Neuron (in vitro differentiated cells): ENCODE results near the gene CYP4F3.
"Not testable (repeated sequence)": the region's sequence is repeated elsewhere in the genome, so short reads cannot be mapped to it uniquely, and the experiment has no call there.

ENCODE experiments used
- H2AFZ ChIP-seq: one replicate; pipeline ENCODE4 v1.6.1; 2013; ENCODE audit warnings: low read depth, mild to moderate bottlenecking, inconsistent platforms, low read length, moderate library complexity
- H3K27me3 ChIP-seq: one replicate; pipeline ENCODE4 v1.6.1; 2013; ENCODE audit warnings: low read length; ENCODE audit not compliant: insufficient read depth
- H3K36me3 ChIP-seq: one replicate; pipeline ENCODE4 v1.6.1; 2013; ENCODE audit warnings: low read length; ENCODE audit not compliant: insufficient read depth
- H3K4me1 ChIP-seq: one replicate; pipeline ENCODE4 v1.6.1; 2013; ENCODE audit warnings: low read length; ENCODE audit not compliant: insufficient read depth
- H3K4me3 ChIP-seq: 2 replicates; pipeline ENCODE4 v1.5.1; 2013; ENCODE audit warnings: mild to moderate bottlenecking, low read length, moderate library complexity
- H3K9me3 ChIP-seq: one replicate; pipeline ENCODE4 v1.6.1; 2013; ENCODE audit warnings: low read length

Gene CYP4F3

DNA sequence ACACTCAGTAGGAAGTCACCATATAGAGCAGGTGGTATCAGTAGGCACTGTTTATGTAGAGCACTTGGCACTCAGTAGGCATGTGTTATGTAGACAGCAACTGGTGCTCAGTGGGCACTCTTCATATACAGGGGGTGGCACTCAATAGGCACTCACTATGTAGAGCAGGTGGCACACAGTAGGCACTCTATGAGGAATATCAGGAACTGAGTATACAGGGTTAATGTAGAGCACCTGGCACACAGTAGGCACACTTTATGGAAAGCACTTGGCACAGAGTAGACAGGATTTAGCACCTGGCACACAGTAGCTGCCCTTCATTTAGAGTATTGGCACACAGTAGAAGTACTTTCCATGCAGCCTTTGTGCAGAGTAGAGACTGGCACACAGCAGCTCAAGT is 1.1 kb upstream of the CYP4F3 start:
- no peaks in the 10 kb centered on the region for H3K27me3 ChIP-seq
- H3K4me3 ChIP-seq: no peak overlapping the region
- no peaks in the 10 kb centered on the region for H3K9me3 ChIP-seq
- no peaks in the 10 kb centered on the region for H3K36me3 ChIP-seq
- H3K4me1 ChIP-seq: no peaks in the 10 kb centered on the region
- H2AFZ ChIP-seq: no peak overlapping the region

DNA sequence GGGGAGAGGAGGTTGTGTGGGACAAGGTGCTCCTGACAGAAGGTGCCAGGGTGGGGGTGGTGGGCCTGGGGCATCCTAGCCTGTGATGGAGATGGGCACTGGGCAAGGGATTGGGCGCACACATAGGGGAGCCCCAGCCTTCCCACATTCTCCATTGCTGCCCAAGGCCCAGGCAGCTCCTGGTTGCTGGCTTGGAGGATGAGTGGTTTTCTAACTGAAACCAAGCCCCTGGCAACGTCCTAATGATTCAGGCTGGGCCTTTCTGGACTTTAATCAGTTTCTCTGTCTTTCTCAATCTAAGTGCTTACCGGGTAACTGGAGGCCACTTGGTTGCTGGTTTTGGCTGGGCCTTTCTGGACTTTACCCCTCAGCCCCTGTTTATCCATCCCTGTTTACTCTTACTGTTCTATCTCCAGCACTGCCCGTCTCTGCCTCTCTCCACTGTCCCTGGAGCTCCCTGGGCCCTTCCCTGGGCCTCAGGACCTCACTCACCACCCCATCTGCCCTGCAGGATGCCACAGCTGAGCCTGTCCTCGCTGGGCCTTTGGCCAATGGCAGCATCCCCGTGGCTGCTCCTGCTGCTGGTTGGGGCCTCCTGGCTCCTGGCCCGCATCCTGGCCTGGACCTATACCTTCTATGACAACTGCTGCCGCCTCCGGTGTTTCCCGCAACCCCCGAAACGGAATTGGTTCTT is 354 bp downstream of the CYP4F3 start:
- H3K4me3 ChIP-seq: no peak overlapping the region
- no peaks in the 10 kb centered on the region for H3K9me3 ChIP-seq
- no peaks in the 10 kb centered on the region for H3K27me3 ChIP-seq
- no peak overlapping the region for H2AFZ ChIP-seq
- no peaks in the 10 kb centered on the region for H3K4me1 ChIP-seq
- H3K36me3 ChIP-seq: no peaks in the 10 kb centered on the region

DNA sequence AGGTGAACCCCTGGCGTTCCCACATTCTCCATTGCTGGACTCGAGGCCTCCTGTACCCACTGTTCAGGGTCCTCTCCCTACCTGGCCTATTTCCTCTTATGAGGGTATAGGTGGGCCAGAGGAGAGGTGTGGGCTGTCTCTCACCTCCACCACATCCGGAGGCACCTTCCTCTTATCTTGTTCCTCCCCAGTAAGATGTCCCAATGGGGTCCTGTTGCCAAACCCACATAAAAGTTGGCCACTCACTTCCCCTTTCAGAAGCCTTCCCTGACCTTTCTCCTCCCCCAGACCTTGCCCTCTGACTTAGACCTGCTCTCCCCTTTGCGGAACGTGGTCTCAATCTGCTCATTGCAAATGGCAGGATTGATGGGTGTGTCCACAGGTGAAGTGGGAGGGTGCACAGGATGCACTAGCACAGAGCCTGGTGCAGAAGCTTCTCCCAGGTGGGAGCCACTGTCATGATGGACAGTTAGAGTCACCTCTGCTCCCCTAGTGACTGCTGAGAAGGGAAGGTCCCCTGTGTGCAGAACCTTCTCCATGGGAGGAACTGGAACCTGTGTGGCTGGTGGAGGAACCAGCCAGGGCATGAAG is 1.3 kb downstream of the CYP4F3 start:
- no peak overlapping the region for H3K4me3 ChIP-seq
- no peaks in the 10 kb centered on the region for H3K4me1 ChIP-seq
- H2AFZ ChIP-seq: no peak overlapping the region
- no peaks in the 10 kb centered on the region for H3K36me3 ChIP-seq
- no peaks in the 10 kb centered on the region for H3K9me3 ChIP-seq
- no peaks in the 10 kb centered on the region for H3K27me3 ChIP-seq

DNA sequence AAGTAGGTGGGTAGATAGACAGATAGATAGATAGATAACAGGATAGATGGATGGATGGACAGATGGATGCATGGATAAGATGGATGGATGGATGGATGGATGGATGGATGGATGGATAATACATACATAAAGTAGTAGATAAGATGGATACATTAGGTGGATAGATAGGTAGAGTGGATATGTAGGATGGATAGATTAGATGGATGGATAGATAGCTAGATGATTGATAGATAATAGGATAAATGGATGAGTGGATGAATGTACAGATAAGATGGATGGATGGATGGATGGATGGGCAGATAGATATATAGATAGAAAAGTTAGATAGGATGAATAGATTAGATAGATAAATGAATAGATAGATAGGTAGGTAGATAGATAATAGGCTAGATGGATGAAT is 2.1 kb downstream of the CYP4F3 start:
- Histone ChIP-seq H3K4me3 (no peak overlapping the region), H2AFZ (no peak overlapping the region), H3K4me1 (no peaks in the 10 kb centered on the region), H3K36me3 (no peaks in the 10 kb centered on the region), H3K27me3 (no peaks in the 10 kb centered on the region), H3K9me3 (no peaks in the 10 kb centered on the region)

DNA sequence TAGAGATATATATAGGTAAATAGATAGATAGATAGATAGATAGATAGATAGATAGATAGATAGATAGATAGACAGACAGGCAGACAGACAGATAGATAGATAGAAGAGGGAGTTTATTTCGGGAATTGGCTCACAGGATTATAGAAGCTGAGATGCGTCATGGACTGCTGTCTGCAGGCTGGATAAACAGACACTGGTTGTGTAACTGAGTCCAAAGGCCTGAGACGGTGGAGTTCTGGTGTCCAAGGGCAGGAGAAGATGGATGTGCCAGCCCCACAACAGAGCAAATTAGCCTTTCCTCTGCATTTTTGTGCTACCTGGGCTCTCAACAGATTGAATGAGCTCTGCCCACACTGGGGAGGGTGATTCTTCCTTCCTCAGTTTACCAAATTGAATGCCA is 2.7 kb downstream of the CYP4F3 start:
- Histone ChIP-seq H3K4me3 (no peak overlapping the region), H3K4me1 (no peaks in the 10 kb centered on the region), H3K9me3 (no peaks in the 10 kb centered on the region), H3K36me3 (no peaks in the 10 kb centered on the region), H2AFZ (no peak overlapping the region), H3K27me3 (no peaks in the 10 kb centered on the region)

DNA sequence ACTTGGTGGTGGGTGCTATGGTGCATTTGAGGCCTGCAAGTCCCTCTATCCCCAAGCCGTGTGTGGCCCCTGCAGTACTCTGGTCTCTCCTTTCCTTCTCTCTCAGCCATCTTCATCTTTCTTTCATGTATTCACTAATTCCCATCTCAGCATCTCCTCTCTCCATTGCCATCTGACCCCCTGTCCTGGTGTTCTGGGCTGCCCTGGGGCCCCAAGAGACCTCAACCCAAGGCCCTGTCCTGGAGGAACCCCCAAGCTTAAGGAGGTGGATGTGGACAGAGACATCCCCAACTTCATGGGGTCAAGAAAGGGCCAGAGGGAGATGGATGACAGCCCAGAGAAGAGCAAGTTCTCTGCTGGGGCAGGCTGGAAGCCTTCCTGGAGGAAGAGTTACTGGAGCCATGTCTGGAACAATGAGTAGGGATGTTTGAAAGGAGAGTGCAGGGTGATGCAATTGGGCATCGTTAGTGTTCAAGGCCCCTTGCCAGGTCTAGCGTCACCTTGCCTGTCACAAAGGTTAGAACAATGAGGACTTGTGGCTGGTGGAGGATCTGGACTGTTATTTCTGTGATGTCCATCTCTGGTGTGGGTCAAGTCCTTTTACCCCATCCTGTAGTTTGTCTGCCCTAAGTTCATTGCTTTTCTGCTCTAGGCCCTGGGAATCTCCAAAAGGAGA is 3.5 kb downstream of the CYP4F3 start:
- Histone ChIP-seq H3K9me3 (no peaks in the 10 kb centered on the region), H3K4me1 (no peaks in the 10 kb centered on the region), H2AFZ (no peak overlapping the region), H3K4me3 (no peak overlapping the region), H3K27me3 (no peaks in the 10 kb centered on the region), H3K36me3 (no peaks in the 10 kb centered on the region)

DNA sequence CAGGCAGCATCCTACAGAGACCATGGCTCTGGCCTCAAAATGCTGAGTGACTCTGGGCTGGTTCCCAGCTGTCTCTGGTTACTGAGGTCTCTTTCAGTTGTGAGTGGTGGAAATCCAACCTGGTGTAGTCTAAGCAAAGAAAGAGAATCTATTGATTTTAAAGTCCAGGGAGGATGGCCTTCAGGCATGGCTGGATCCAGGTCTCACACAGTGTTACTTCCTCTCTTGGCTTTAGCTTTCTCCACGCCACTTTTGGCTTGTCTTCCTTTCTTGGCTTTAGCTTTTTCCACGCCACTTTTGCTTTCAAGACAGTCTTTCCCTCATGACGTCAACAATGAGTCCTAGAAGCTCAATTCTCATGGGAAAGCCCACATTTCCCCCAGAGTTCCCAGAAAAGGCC is 4.1 kb downstream of the CYP4F3 start:
- no peaks in the 10 kb centered on the region for H3K27me3 ChIP-seq
- H3K4me3 ChIP-seq: no peak overlapping the region
- H2AFZ ChIP-seq: no peak overlapping the region
- no peaks in the 10 kb centered on the region for H3K4me1 ChIP-seq
- H3K36me3 ChIP-seq: no peaks in the 10 kb centered on the region
- H3K9me3 ChIP-seq: no peaks in the 10 kb centered on the region

DNA sequence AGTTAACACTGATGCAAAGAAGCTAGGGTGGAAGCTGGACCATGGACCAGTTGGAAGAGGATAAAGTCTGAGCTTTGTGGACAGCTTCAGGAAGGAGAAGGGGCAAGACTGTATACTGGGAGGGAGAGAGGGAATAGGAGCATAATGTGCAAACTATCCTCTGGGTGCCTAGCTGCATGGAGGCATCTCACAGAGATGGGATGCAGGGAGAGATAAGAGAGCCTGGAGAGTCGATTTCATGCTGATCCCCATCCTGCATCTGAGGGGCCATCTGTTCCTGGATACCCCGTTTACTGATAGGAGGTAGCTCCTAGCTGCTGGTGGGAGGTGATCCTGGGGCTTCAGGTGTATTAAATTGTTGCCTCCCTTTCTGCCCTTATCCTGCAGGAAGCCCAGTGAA is 8.8 kb downstream of the CYP4F3 start:
- Histone ChIP-seq H3K36me3 (no peaks in the 10 kb centered on the region), H3K4me1 (no peaks in the 10 kb centered on the region), H2AFZ (no peak overlapping the region), H3K27me3 (no peaks in the 10 kb centered on the region), H3K9me3 (no peaks in the 10 kb centered on the region), H3K4me3 (no peak overlapping the region)

DNA sequence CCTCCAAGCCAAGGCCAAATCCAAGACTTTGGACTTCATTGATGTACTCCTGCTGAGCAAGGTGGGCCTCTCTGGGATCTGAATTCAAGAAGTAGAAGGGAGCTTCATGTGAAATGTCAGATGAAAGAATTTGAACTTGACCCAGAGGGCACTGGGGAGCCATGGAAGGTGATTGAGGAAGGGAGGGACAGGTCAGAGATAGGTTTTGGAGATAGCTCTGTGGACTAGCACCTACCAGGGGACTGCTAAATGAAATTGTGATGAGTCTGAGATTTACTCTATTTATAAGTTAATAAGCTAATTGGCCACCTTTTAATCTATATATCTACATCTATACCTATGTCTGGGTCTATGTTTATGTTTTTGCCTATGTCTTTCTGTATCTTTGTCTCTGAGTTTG is 9.4 kb downstream of the CYP4F3 start:
- H3K9me3 ChIP-seq, H3K36me3 ChIP-seq, H3K4me3 ChIP-seq, H3K4me1 ChIP-seq, H2AFZ ChIP-seq, H3K27me3 ChIP-seq: not testable (repeated sequence)

DNA sequence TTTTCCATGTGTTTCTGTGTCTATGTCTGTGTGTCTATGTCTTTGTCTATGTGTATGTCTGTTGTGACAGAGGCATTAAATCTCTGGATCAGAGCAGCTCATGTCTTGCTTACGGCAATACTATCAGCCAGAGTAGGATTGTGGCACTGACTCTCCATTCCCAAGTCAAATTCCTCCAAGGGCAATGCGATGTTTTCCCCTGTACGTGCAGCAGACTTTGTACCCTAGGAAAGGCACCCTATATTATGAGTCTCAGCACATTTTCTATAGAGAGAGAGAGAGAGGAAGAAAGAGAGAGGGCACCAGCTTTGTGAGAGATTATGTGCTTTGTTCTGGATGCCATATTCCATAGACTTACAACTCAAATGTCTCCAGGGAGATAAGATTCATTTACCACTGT is 11.1 kb downstream of the CYP4F3 start:
- Histone ChIP-seq H3K4me1 (no peaks in the 10 kb centered on the region), H3K27me3 (no peaks in the 10 kb centered on the region), H3K9me3 (no peaks in the 10 kb centered on the region), H3K4me3 (no peak overlapping the region), H3K36me3 (no peaks in the 10 kb centered on the region), H2AFZ (no peak overlapping the region)

DNA sequence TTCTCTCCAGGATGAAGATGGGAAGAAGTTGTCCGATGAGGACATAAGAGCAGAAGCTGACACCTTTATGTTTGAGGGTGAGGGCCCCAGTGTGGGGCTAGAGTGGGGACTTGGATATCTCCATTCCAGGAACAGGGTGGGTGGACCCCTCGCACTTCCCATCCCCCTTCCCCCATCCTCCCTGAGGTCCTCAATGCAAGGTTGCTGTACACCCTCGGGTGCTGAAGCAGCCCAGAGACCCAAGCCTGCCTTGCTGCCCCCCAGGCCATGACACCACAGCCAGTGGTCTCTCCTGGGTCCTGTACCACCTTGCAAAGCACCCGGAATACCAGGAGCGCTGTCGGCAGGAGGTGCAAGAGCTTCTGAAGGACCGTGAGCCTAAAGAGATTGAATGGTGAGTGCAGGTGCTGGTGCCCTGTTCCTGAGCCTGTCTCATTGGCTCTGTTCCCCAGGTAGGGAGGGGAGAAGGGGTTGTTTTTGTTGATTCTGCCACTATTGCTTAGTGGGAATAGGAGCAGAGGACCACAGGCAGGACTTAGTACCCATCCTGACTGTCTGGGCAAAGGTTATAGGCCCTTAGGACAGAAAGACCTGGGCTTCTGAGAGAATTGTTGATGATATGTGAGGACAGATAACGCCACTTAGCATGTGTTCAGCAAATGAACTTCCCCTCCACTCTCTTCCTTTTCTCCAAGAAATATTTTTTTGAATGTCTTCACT is 12.0 kb downstream of the CYP4F3 start:
- Histone ChIP-seq H2AFZ (no peak overlapping the region), H3K4me3 (no peak overlapping the region), H3K4me1 (no peaks in the 10 kb centered on the region), H3K27me3 (no peaks in the 10 kb centered on the region), H3K9me3 (no peaks in the 10 kb centered on the region), H3K36me3 (no peaks in the 10 kb centered on the region)

DNA sequence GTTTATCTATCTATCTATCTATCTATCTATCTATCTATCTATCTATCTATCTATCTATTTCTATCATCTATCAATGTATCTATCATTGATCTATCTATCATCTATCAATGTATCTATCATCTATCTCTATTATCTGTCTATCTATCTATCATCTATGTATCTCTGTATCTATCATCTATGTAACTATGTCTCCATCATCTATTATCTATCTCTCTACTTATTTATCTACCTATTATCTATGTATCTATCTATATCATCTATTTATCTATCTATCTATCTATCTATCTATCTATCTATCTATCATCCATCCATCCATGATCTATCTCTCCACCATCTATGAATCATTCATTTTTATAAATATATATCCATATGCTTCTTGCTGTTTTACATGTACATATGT is 15.8 kb downstream of the CYP4F3 start:
- Histone ChIP-seq H3K36me3 (no peaks in the 10 kb centered on the region), H3K27me3 (no peaks in the 10 kb centered on the region), H2AFZ (no peak overlapping the region), H3K4me1 (no peaks in the 10 kb centered on the region), H3K9me3 (no peaks in the 10 kb centered on the region), H3K4me3 (no peak overlapping the region)

DNA sequence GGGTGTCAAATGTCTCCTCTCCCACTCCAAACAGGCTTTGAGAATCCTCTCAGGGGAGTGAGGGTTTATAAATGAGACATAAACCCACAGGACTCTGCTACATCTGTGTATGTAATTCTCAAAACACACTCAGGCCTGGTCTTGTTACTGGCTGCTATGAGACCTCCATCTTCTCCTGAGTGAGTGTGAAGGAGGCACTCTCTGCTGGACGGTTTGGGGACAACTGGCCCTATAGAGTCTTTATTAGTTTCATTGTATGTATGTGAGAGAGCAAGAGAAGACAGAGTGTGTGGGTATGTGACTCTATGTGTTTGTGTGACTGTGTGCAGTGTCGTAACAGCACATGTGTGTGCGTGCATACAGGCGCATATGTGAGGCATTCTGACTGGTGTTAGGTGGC is 22.6 kb downstream of the CYP4F3 start:
- Histone ChIP-seq H3K36me3 (no peaks in the 10 kb centered on the region), H3K27me3 (no peaks in the 10 kb centered on the region), H3K9me3 (no peaks in the 10 kb centered on the region), H2AFZ (no peak overlapping the region), H3K4me1 (no peaks in the 10 kb centered on the region), H3K4me3 (no peak overlapping the region)
